GM18873 (cell line): Measurements from ENCODE around the gene NCOA4.
"Not testable (repeated sequence)": the region's sequence is repeated elsewhere in the genome, so short reads cannot be mapped to it uniquely, and the experiment has no call there.

Experiments
- ATAC-seq: cut with Tn5 transposase; IDR thresholded peaks from one replicate; pipeline ENCODE4 v1.9.1; 2021; ENCODE audit warnings: mild to moderate bottlenecking, moderate library complexity, moderate number of reproducible peaks; ENCODE audit not compliant: unreplicated experiment, low FRiP score

Gene NCOA4

DNA sequence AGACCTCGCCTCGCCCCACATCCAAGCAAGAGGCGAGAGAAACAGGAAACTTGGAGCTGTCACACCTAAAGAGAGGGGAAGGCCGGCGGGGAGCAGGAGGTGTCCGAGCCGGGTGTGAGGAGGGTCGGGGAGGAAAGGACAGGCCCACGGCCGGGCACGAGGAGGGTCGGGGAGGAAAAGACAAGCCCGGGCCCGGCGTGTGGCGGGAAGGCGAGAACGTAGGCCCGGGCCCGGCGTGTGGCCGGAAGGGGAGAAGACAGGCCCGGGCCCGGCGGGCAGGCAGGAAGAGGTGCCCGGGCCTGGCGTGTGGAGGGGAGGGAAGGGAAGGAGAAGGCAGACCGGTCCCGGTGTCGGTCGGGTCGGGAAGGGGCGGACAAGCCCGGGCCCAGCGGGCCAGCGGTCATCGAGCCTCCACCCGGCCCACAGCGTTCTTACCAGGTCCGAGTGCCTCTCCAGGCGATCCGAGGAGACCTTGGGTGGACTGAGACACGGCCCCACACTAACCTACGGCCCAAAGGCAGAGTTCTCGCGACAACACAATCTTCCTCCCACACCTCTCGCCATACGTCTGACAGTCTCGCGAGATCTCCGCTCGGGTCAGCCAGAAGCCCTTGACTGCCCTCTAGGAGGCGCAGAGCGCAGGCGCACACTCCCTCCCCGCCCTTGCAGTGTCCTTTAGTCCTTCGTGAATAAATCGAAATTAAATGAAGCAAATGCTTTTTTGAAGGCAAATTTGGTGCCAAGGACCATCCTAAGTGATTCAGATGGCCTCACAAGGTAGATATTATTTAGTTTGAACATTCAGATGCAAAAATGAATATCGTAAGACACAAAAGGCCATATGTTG lies at the start of gene NCOA4:
NCOA4 (minus strand) TSS at position 533 of the 847 bp plus-strand sequence. CDS start 13,943 bp downstream, outside the sequence.
- ATAC-seq = peak; percentile 99

DNA sequence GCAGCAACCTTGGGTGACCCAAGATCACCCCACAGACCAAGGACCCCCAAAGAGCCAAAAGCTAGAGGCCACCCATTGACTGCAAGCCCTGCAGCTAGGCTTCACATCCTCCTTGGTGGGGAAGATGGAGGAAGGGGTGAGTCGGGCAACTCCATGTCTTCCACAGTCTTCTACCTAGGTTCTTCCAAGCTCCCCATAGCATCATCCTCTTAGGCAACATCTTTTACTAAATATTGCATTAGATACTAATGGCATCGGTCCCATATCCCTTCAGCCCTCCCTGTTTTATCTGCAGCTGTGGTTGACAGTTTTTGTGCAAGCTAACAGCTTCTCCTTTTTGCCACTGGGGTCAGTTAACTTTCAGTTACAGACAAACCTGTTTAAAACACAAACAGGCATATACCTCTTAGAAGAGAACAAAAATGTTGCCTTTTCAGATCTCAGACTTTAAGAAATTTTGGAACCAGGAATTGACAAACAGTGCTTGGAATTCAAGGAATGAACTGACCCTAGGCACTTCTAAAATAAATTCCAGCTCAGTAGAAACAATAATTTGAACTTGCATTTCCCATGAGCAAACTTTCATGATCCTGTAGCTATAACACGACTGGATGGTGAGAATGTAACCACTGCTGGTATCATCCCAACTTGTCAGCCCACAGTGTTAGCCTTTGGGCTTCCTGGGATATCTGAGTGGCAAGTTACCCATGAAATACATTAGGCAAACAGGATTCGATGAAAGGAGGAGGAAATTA lies 49.6 kb upstream of the NCOA4 start:
- ATAC-seq = no peak

DNA sequence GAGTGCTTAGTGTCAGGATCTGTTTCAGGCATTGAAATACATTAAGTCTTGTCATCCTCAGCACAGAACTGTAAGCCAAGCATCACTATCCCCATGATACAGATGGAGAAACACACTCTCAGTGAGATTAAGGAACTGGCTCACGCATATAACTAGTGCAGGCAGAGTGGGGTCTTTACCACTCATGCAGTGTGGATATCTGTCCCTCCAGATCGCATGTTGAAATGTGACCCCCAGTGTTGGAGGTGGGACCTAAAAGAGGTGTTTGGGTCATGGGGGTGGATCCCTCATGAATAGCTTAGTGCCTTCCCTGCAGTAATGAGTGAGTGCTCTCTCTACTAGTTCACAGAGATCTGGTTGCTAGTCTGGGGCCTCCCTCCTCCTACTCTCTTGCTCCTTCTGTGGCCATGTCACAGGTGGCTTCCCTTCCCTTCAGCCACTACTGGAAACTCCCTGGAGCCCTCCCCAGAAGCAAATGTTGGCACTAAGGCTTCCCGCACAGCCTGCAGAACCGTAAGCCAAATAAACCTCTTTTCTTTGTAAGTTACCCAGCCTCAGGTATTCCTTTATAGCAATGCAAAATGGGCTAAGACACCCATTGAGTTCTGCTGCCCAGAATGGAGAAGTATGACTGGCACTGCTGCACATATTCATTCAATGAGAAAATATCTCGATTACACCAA lies 47.4 kb upstream of the NCOA4 start:
- no peak for ATAC-seq

DNA sequence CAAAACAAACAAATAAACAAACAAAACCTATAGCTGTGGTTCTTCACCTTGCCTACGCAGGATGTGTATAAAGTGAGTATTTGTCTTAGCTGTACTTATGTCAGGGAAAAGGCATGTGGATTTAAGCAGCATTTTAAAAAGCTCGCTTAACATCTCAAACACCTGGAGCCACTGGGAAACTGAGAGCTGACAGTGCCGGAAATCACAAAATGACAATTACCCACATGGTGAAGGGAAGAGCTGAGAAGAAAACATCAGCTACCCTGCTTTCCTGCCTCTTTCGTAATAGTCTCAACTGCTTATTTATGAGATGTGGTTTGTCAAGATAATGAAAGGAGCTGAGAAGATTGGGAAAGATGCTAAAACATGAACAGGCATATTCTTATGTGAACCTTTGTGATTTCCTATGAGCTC lies 46.7 kb upstream of the NCOA4 start:
- no peak for ATAC-seq

DNA sequence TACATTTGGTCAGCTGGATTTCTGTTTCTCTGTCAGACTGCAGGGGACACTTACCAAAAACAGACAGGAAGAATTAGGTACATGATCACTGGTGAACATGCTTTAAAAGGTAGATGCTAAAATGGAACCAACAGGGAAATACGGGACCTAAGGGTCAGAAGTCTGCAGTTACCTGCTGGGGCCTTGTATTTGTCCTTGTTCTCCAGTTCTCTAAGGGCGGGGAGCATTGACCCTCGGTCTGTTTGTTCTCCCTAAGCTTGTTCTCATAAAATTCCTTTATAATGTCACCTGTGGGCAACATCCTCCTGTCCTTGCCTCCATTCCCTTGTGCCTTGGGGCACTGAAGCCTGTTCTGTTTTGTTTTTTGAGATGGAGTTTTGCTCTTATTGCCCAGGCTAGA lies 45.4 kb upstream of the NCOA4 start:
- no peak for ATAC-seq

DNA sequence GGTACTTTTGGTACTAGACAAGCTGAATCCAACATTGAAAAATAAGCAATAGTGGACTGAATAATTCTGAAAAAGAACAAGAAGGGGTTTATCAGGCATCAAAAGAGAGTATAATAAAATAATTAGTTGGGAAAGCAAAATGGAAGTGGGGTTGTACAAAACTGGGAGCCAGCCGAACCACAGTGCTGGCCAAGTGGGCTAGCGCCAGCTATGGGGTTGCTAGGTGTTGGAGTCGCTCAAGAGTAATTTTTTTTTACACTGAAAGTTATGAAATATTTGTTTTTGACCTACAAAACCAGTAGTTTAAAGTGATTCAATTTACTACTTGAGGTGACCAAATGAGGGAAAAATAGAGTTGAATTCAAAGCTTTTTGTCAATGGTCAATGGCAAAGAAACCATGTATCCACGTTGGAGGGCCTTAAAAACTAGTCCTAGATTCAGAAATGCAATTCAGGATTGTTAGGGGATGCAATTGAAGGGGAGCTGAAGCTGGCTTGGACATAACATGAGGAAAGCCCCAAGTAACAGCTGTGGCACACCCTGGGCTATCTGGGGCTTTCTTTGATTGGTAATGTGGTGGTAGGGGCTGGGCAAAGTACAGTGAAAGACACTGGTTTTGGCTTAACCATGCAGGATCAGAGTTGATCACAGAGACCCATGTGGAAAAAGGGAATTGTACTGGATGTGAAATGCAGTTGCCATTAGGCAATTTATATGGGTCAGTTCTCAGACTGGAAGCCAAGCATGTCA lies 43.9 kb upstream of the NCOA4 start:
- no peak for ATAC-seq

DNA sequence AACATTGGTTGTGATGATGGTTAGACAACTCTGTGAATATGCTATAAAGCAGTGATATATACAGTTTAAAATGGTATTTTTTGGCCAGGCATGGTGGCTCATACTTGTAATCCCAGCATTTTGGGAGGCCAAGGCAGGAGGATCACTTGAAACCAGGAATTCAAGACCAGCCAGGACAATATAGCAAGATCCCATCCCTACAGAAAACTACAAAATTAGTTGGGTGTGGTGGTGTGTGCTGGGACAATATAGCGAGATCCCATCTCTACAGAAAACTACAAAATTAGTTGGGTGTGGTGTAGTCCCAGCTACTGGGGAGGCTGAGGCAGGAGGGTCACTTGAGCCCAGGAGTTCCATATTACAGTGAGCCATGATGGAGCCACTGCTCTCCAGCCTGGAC lies 43.1 kb upstream of the NCOA4 start:
- no peak for ATAC-seq

DNA sequence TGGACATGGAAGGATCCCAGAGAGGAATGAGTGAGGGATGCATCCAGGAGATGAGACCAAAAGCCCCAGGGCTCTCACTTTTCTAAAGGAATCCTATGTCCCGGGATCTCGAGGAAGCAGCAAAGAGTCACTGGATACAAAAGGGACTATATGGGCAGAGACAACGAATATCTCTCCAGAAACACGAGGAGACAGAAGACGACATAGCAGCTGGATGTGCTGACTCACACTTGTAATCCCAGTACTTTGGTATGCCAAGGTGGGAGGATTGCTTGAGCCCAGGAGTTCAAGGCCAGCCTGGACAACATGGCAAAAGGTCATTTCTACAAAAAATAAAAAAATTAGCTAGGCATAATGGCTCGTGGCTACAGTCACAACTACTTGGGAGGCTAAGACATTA lies 40.3 kb upstream of the NCOA4 start:
- ATAC-seq = no peak

DNA sequence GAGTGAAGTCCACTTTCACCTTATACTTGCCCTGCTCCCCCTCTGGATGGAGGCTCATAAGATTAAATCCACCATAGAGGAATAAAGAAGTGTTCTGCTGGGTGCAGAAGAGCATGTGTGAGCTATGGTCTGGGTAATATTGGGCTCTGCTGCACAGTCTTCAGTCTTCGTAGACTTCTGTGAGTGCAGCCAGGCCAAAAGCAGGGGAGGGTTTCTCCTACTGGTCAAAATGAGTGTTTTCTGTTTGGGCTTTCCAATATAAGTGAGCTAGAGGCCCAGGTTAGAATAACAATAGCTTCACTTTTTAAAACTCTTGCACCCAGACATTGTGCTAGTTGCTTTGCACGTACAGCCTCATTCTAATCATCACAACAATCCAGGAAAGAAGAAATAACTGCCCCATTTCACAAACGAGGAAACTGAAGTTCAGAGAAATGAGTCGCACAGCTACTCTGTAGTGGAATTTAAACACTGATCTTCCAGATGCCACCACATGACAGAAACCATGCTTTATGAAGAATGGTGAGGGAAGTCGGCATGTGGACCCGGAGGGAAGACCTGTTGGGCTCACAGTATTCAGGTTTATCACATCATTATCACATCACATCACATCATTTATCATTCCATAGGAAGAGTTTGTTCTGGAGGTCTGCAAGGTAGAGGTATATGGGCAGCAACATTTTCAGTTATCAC lies 39.5 kb upstream of the NCOA4 start:
- no peak for ATAC-seq

DNA sequence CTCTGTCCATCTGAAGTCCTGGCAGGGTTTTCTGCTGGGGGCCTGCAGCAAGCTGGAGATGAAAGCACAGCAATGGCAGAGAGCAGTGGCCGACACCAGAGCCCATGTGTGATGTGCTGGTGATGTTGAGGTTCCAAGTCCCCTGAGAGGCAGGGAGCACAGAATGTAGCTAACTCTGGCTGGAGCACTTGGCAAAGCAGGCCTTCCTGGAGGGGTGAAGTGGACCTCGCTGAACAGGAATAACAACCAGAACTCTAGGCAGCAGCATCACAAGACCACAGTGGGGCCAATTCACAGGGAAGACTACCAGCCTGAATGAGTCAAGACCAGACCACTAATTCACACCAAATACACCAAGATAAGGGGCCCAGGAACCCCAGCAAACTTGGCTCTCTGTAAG lies 38.5 kb upstream of the NCOA4 start:
- ATAC-seq = no peak

DNA sequence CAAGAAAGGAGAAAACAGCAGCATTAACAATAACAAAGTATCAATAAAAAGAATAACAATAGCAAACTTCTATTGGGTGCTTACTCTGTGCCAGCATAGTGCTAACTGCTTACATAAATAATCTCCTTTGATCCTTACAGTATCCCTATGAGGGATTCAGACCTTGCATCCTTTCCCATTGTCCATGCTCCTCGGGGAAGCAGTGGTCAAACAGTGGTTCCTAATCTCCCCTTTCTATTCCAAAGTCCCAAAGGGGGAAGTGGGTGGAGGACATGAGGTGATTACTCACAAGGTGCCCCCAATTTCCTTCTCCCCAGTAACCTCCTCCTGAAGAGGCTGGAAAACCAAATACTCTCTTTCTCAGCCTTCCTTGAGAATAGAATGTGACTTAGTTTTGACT lies 37.7 kb upstream of the NCOA4 start:
- ATAC-seq = no peak

DNA sequence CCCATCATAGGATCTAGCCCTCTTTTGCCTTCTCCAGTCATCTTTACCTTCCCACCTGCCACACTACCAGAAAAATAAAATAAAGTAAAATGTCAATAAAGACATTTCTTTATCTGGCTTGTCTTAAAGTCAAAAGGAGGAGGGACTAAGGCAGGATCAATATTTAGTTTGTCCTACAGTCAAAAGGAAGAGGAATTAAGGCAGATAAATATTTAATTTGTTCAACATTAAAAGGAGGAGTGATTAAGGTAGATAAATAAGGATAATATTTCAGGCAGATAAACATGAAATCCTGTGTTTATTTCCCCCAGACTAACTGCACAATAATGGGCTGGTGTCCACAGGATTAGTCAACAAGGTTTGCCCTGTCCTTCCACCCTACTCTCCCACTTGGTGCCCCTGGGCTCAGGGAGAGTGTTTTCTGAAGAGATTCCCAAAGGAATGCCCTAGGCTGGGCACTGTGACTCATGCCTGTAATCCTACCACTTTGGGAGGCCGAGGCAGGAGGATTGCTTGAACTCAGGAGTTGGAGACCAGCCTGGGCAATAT lies 33.9 kb upstream of the NCOA4 start:
- no peak for ATAC-seq

DNA sequence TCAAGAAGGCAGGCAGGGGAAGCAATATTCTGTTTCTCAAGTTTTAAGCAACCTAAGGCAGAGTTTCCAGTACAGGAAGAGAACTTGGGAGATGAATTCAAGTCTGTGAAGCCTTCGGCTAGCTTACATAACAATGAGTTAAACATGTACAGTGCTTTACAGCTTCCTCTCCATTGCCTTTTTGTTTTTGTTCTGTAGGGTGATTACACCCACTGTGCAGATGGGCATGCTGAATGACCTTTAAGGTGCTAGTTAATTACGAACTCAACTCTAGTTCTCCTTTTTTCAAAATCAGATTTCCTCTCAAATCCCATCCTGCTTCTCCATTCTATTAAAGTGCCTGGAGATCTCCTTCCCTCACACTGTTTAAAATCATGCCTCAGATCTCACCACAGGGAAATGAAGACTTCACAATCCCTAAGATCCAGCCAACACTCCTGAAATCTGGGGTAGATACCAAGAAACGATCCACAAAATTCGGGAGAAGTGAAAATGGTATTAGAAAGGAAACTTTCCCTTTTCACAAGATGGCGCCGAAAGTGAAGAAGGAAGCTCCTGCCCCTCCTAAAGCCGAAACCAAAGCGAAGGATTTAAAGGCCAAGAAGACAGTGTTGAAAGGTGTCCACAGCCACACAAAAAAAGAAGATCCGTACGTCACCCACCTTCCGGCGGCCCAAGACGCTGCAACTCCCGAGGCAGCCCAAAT lies 32.5 kb upstream of the NCOA4 start:
- ATAC-seq = no peak

DNA sequence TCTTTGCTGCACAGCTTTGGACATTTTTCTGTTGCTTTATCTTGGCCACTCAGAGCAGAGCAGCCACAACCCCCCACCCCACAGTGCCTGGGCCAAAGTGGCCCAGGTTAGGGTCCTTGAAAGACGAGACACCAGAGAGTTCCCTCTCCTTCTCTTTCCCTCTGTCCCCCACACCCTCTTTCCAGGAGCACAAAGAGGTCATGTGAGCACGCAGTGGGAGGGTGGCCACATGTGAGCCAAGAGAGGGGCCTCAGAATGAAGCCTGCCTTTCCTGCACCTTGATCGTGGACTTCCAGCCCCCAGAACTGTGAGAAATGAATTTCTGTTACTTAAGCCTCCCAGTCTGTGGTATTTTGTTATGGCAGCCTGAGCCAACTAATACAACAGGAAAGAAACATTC lies 30.3 kb upstream of the NCOA4 start:
- no peak for ATAC-seq

DNA sequence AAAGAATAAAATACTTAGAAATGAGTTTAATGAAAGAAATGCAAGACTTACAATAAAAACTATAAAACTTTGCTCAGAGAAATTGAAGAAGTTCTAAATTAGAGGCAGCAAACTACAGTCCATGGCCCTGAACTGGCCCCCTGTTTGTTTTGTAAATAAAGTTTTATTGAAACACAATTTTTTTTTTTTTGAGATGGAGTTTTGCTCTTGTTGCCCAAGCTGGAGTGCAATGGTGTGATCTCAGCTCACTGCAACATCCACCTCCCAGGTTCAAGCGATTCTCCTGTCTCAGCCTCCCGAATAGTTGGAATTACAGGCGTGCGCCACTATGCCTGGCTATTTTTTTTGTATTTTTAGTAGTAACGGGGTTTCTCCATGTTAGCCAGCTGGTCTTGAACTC lies 27.5 kb upstream of the NCOA4 start:
- not testable (repeated sequence) for ATAC-seq

DNA sequence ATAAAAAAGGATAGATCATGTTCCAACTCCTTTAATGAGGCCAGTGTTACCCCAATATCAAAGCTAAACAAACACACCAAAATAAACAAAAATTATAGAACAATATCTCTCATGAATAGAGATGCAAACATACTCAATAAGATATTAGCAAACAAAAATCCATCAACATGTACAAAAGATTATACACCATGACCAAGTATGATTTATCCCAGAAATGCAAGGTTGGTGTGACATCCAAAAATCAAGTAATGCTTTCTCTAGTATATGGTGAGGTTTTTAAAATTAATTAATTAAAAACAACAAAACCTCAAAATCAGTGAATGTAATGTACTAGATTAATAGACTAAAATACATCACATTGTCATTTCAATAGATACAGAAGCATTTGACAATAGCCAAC lies 26.6 kb upstream of the NCOA4 start:
- ATAC-seq = no peak

DNA sequence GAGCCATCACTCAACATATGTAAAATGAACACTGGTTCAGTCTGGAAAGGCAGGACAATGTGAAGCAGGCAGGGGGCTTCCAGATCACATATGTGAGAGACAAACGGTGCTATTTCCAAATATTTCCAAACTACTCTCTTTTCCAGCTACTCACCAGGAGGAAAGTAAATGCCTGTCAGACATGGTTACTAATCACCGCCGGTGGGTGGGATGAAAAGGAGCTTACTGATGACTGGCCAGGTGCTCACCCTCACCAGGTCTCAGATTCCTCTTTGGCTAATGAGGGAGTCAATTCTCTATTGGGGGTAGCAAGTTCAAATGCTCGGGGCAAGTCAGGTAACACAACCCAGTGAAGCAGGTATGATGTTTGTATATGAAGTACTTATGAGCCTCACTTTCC lies 25.3 kb upstream of the NCOA4 start:
- ATAC-seq = no peak

DNA sequence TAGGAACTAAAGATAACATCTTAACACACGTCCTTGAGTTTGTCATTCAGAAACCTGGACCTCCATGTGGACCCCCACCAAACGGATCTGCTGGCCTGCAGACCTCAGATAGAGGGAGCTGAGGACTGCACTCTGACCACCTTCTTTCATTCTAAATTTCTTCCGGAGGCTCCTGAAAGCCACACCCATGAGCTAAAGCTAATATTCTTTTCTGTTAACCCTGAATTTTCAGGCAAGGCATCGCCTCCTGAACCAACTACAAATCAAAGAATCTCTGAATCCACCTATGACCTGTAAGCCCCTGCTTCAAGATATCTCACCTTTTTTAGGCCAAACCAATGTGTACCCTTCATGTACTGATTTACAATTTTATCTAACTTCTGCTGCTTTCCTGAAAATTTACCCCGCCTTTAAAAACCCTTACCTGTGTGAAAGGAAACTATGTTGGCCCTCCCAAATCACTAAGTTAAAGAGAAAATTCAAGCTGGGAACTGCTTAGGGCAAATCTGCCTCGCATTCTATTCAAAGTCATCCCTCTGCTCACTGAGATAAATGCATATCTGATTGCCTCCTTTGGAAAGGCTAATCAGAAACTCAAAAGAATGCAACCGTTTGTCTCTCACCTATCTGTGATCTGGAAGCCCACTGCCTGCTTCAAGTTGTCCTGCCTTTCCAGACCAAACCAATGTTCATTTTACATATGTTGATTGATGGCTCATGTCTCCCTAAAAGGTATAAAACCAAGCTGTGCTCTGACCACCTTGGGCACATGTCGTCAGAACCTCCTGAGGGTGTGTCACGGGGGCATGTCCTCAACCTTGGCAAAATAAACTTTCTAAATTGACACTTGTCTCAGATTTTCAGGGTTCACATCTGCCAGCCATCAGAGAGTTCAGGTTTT lies 23.4 kb upstream of the NCOA4 start:
- ATAC-seq = no peak
